GM06990 (cell line): ENCODE data around the gene DPH7.
"Not testable (repeated sequence)": the region's sequence is repeated elsewhere in the genome, so short reads cannot be mapped to it uniquely, and the experiment has no call there.

Experiments
- DNase-seq: peaks from one replicate; pipeline ENCODE4 v3.0.0-alpha.2; 2011; ENCODE audit not compliant: insufficient read length; ENCODE audit errors: extremely low read depth
- H3K27me3 ChIP-seq: replicated peaks from 2 replicates; pipeline ENCODE4 v1.6.0; 2011; ENCODE audit warnings: low read length; ENCODE audit not compliant: control insufficient read depth, insufficient read depth
- H3K36me3 ChIP-seq: 2 replicates; pipeline ENCODE4 v1.5.1; 2011; ENCODE audit warnings: low read length; ENCODE audit not compliant: control insufficient read depth, insufficient read depth
- H3K4me3 ChIP-seq: replicated peaks from 2 replicates; pipeline ENCODE4 v1.5.1; 2011; ENCODE audit warnings: low read depth, mild to moderate bottlenecking, control low read depth, low read length
- TF ChIP-seq, protein P1 (sequence below): IDR thresholded peaks from 2 replicates; pipeline ENCODE4 v1.5.1; 2011; ENCODE audit warnings: low read length, control low read depth, mild to moderate bottlenecking, inconsistent platforms; ENCODE audit not compliant: insufficient read depth, poor library complexity, severe bottlenecking

Gene DPH7

DNA sequence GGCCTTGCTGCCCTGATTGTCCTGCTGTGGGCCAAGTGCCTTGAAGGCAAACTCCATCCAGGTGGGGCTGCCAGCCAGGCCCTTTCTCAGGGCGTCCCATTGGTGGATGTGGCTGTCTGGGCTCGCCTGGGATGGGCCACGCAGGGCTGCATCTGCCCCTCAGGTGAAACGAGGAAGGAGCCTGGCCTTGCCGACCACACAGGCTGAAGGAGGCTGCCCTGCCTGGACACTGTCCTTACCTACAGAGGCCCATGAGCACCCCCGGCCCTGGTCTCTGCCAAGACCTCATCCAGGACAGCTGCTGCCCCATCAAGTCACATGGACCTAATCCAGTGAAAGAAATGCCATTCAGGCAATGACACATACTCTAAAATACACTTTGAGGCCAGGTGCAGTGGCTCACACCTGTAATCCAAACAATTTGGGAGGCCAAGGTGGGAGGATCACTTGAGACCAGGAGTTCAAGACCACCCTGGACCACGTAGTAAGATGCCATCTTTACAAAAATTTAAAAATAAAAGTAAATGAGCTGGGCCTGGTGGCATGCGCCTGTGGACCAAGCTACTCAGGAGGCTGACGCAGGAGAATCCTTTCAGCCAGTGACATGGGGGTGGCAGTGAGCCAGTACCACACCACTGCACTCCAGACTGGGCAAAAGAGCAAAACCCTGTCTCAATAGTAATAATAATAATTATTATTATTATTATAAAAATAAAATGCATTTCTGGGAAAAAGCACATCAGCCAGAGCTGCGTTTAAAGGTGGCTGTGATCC, 62.4 kb downstream of the DPH7 start:
- no peaks in the 10 kb centered on the region for H3K36me3 ChIP-seq
- H3K27me3 ChIP-seq, result no peaks in the 10 kb centered on the region
- no peak overlapping the region for H3K4me3 ChIP-seq
- DNase-seq, result no peak
- TF ChIP-seq, protein P1, sequence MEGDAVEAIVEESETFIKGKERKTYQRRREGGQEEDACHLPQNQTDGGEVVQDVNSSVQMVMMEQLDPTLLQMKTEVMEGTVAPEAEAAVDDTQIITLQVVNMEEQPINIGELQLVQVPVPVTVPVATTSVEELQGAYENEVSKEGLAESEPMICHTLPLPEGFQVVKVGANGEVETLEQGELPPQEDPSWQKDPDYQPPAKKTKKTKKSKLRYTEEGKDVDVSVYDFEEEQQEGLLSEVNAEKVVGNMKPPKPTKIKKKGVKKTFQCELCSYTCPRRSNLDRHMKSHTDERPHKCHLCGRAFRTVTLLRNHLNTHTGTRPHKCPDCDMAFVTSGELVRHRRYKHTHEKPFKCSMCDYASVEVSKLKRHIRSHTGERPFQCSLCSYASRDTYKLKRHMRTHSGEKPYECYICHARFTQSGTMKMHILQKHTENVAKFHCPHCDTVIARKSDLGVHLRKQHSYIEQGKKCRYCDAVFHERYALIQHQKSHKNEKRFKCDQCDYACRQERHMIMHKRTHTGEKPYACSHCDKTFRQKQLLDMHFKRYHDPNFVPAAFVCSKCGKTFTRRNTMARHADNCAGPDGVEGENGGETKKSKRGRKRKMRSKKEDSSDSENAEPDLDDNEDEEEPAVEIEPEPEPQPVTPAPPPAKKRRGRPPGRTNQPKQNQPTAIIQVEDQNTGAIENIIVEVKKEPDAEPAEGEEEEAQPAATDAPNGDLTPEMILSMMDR, result no peak

DNA sequence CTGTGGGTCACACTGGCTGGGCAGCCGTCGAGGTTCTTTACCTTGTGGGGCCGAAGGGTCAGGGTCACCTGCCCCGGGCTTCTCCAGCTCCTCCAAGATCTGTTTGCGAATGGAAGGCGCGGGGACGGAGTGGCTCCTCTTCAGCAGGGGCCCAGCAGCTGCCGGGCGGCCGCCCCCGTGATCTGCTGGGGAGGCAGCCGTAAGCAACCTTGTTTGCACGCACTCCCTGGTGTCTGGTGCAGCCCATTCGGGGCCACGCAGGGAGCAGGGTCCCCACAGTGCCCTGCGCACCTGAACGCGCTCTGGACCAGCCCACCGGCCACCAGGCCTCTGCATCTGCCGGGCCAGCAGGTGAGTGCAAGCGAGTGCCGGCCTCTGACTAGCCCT, 63.4 kb downstream of the DPH7 start:
- TF ChIP-seq, protein P1, result no peak
- H3K27me3 ChIP-seq, result no peaks in the 10 kb centered on the region
- no peaks in the 10 kb centered on the region for H3K36me3 ChIP-seq
- no peak overlapping the region for H3K4me3 ChIP-seq
- DNase-seq, result no peak

DNA sequence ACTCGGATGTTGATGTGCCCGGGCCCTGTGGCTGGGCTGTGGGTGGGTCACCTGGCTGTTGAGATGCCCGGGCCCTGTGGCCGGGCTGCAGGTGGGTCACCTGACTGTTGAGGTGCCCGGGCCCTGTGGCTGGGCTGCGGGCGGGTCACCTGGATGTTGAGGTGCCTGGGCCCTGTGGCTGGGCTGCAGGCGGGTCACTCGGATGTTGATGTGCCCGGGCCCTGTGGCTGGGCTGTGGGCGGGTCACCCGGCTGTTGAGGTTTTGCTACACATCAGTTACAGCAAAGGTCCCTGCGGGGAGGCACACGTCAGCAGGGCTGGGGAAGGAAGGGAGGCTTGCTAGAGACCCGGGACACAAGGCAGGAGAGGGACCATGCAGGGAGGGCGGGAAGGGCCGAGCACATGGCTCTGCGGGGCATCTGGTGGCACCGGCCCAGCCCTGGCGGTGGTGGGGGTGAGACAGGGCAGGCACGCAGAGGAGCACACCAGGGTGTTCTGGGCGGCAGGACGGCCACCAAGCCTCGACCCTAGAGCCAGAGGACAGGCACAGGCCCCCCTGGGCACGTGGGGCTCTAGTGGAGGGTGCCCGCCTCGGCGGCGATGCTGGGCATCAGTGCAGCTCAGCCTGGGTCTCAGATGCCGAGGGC, 63.9 kb downstream of the DPH7 start:
- Histone ChIP-seq H3K4me3 (no peak overlapping the region), H3K36me3 (no peaks in the 10 kb centered on the region), H3K27me3 (no peaks in the 10 kb centered on the region)
- no peak for DNase-seq
- TF ChIP-seq, protein P1, result no peak

DNA sequence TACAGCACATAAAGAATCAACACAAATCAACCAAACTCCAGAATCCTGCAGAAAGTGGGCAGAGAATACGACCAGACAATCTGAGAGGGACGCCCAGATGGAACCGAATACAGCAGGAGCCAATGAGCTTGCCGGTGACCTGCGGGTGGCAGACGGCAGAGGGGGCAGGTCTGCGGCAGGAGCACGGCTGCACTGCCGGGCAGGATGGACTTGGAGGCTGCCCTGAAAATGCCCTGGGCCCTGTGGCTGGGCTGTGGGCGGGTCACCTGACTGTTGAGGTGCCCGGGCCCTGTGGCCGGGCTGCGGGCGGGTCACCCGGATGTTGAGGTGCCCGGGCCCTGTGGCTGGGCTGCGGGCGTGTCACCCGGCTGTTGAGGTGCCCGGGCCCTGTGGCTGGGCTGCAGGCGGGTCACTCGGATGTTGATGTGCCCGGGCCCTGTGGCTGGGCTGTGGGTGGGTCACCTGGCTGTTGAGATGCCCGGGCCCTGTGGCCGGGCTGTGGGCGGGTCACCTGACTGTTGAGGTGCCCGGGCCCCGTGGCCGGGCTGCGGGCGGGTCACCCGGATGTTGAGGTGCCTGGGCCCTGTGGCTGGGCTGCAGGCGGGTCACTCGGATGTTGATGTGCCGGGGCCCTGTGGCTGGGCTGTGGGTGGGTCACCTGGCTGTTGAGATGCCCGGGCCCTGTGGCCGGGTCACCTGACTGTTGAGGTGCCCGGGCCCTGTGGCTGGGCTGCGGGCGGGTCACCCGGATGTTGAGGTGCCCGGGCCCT, 64.7 kb downstream of the DPH7 start:
- not testable (repeated sequence) for H3K4me3 ChIP-seq, H3K36me3 ChIP-seq, DNase-seq, H3K27me3 ChIP-seq

DNA sequence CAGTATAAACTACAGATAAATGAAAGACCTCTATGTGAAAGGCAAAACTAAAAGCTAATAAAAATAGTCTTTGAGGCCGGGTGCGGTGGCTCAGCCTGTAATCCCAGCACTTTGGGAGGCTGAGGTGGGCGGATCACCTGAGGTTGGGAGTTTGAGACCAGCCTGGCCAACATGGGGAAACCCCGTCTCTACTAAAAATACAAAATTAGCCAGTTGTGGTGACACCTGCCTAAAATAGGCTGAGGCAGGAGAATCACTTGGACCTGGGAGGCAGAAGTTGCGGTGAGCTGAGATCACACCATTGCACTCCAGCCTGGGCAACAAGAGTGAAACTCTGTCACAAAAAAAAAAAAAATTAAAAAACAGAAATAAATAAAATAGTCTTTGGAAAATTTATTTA, 65.6 kb downstream of the DPH7 start:
- not testable (repeated sequence) for DNase-seq, H3K36me3 ChIP-seq, H3K27me3 ChIP-seq, H3K4me3 ChIP-seq

DNA sequence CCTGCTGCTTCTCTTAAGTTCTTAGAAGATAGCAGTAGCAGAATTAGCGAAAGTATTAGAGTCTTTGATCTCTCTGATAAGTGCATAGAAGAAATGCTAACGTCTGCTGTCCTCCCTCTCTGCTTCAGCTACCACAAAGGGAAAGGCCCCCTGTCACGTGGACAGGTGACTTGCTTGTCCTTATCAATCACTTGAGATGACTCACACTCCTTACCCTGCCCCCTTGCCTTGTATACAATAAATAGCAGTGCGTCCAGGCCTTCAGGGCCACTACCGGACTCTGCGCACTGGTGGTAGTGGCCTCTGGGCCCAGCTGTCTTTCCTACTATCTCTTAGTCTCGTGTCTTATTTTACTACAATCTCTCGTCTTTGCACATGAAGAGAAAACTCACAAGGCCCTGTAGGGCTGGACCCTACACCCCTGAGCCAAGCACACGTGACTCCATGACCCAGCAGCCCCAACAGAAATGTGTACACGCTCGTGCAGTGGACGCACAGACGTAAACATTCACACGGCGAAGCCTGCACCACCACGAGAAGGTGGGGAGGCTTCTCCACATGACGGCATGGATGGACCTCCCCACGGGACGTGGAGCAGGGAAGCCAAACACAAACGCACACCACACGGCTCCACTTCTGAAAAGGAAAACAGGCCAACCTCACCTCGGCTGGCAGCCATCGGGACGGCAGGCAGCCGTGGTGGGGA, 66.8 kb downstream of the DPH7 start:
- TF ChIP-seq, protein P1, result no peak
- no peak for DNase-seq
- Histone ChIP-seq H3K4me3 (no peak overlapping the region), H3K36me3 (no peaks in the 10 kb centered on the region), H3K27me3 (no peaks in the 10 kb centered on the region)

DNA sequence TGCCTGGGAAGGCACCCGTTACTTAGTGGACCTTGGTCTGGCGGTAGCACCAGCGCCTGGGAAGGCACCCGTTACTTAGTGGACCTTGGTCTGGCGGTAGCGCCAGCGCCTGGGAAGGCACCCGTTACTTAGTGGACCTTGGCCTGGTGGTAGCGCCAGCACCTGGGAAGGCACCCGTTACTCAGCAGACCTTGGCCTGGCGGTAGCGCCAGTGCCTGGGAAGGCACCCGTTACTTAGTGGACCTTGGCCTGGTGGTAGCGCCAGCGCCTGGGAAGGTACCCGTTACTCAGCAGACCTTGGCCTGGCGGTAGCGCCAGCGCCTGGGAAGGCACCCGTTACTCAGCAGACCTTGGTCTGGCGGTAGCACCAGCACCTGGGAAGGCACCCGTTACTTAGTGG, 67.6 kb downstream of the DPH7 start:
- DNase-seq, H3K27me3 ChIP-seq, H3K4me3 ChIP-seq, H3K36me3 ChIP-seq: not testable (repeated sequence)
